Ovary (tissue), 10 donors: ENCODE results near the gene STX5. TPM values are rescaled to one million over a fixed set of nuclear protein-coding genes. Genes with fewer than 3 reads are reported as not detected.

Experiments used
- DNase-seq, 5 donors: peaks; one replicate each; pipeline ENCODE4 v3.0.0-alpha.2; 2019 to 2020
- H3K27ac ChIP-seq, 2 donors: fragments of 200-600 bp; one replicate each; pipeline versions ENCODE4 v1.5.1 to v1.8.0; 2019 to 2022
- H3K27me3 ChIP-seq: fragments of 200-600 bp; one replicate; pipeline ENCODE4 v1.8.0; 2022
- H3K36me3 ChIP-seq: fragments of 200-600 bp; sonication (generic); one replicate; pipeline ENCODE4 v1.5.1; 2019
- H3K4me1 ChIP-seq: one replicate; pipeline ENCODE4 v1.8.1; 2013; ENCODE audit warnings: mild to moderate bottlenecking, moderate library complexity; ENCODE audit not compliant: insufficient read depth
- H3K4me3 ChIP-seq: fragments of 200-600 bp; sonication (generic); one replicate; pipeline ENCODE4 v1.5.1; 2017
- H3K9me3 ChIP-seq, 2 donors: fragments of 200-600 bp in 1 of 2; sonication (generic) in 1 of 2; one replicate each; pipeline versions ENCODE4 v1.5.1 to v1.8.1; 2013 to 2019; ENCODE audit warnings: mild to moderate bottlenecking in 1 of 2, moderate library complexity in 1 of 2
- EP300 ChIP-seq: sonication (generic); formaldehyde crosslinking; IDR thresholded peaks from one replicate; pipeline ENCODE4 v1.6.1; 2017; ENCODE audit warnings: antibody characterized with exemption
- POLR2A ChIP-seq: fragments of 450-650 bp; IDR thresholded peaks from one replicate; pipeline ENCODE4 v1.6.1; 2017; ENCODE audit warnings: antibody characterized with exemption, mild to moderate bottlenecking, moderate library complexity
- WGBS, 3 donors: extraction: QIAGEN DNeasy Blood & Tissue Kit in 1 of 3; methylation state at CpG; one replicate each; pipeline versions ENCODE4 v1.1.5 to v1.1.7; 2013 to 2017; 5-methylcytosine and 5-hydroxymethylcytosine counted together
- intact Hi-C, 4 donors: fragments of 100-400 bp; cut with DNase I; formaldehyde crosslinking; loops; one replicate each; pipeline versions ENCODE4 v1.11.0 to v1.15.1; 2022 to 2023
- long read RNA-seq, 3 donors: library from polyadenylated mRNA in 2 of 3; unstranded in 2 of 3; transcript quantifications; one replicate each; pipeline ENCODE4 v2.0.0 and lab custom pipeline, GENCODE V29; 2021 to 2026
- polyA plus RNA-seq, 2 donors: library from polyadenylated mRNA; stranded (reverse); fragments of 200-250 nt in 1 of 2; fragments of 350-450 nt in 1 of 2; fragmentation: Illumina TruSeq in 1 of 2; extraction: RNeasy Lipid Tissue Mini Kit (QIAGEN cat#74804) in 1 of 2; gene quantifications; one replicate each; pipeline ENCODE4 v1.2.3, GENCODE V29; 2013 to 2014
- total RNA-seq, 7 donors: library from RNA; depleted of rRNA in 2 of 7; stranded (reverse); fragments of >200 nt in 2 of 7; fragmentation: NEBNext Ultra II Directional in 3 of 7; extraction: Animal tissue kit (Norgen Biotek cat#: 25700) in 3 of 7; gene quantifications; one replicate each; pipeline versions ENCODE4 v1.1.0 to v1.2.4, GENCODE V29; 2016 to 2023
- TF ChIP-seq, protein P1 (sequence below), 3 donors: fragments of 450-650 bp in 2 of 3; fragments of 200-600 bp in 1 of 3; IDR thresholded peaks; one replicate each; pipeline versions ENCODE4 v1.5.1 to v1.8.0; 2016 to 2022; ENCODE audit warnings: antibody characterized with exemption in 3 of 3, mild to moderate bottlenecking in 1 of 3
- donor health status: DM: no; HTN: no; CAD: no; lungs with moderate emphysema.
- donor health status: DM: no; HTN: no; CAD: no.
- donor health status: Bipolar disorder and iron deficiency.
- donor health status: DM: yes; HTN: yes; CAD: no.
- donor health status: DM: no; HTN: no; CAD: no.
- donor health status: DM: yes; HTN: yes; CAD: no.

Gene STX5, protein sequence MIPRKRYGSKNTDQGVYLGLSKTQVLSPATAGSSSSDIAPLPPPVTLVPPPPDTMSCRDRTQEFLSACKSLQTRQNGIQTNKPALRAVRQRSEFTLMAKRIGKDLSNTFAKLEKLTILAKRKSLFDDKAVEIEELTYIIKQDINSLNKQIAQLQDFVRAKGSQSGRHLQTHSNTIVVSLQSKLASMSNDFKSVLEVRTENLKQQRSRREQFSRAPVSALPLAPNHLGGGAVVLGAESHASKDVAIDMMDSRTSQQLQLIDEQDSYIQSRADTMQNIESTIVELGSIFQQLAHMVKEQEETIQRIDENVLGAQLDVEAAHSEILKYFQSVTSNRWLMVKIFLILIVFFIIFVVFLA
- total RNA-seq (10 to 100 TPM; 33.2 to 60.7 (median 49.1) TPM), polyA plus RNA-seq (10 to 100 TPM; 39.6 to 50.1 TPM)
- long read RNA-seq, donor 1, transcript STX5-201 (11 exons, 1,794 nt), result major isoform, 28 of 58 reads
- long read RNA-seq, donor 1, transcript STX5-203 (11 exons, 1,568 nt), result minor isoform, 5 of 58 reads
- long read RNA-seq, donor 1, partial matches to known transcripts, result 17 of 58 reads
- long read RNA-seq, donor 1, other reads (novel, unspliced or antisense), result 8 of 58 reads
- long read RNA-seq, donor 2, transcript STX5-201 (11 exons, 1,794 nt), result major isoform, 11 of 111 reads
- long read RNA-seq, donor 2, partial matches to known transcripts, result 98 of 111 reads
- long read RNA-seq, donor 2, other reads (novel, unspliced or antisense), result 0 of 111 reads
- long read RNA-seq, donor 3, transcript STX5-201 (11 exons, 1,794 nt), result major isoform, 38 of 72 reads
- long read RNA-seq, donor 3, transcript STX5-203 (11 exons, 1,568 nt), result minor isoform, 6 of 72 reads
- long read RNA-seq, donor 3, partial matches to known transcripts, result 20 of 72 reads
- long read RNA-seq, donor 3, other reads (novel, unspliced or antisense), result 7 of 72 reads

DNA sequence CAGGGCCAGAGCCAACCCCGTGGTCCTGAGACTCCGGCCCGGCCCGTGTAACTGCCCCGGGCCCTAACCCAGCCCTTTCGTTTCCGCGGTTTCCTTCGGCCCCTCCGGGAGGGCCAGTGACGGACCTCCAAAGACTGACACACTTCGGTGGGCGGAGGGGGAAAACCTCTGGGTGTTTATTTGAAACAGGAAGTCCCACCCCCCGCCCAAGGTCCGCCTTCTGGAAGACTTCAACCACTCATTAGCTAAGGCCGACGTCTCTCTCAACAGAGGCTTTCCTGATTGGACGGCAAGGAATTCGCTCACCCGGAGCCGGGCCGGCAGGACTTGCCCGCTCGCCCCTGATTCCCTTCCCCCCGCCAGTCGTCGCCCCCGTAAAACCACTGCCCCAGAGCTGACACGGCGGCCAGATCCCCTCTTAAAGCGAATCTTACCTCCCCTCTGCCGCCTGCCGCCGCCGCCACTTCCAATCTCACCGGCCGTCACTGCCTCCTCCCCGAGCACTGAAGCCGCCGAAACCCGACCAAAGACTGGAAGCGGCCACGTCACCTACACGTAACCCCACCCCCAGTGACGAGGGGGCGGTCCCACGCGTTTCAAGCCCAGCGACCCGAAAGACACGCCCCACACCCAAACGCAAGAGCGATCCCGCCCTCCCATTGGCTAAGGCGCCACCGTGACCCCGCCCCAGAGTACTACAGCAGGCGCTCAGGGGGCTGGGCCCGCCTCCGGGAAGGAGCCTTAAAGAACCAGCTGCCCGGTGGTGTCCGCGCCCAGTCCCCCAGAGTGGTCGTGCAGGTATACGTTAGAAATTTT, at the start of gene STX5:
Gene STX5 (minus strand): TSS at position 532 of the 816 bp plus-strand sequence. CDS start 808 bp downstream, outside the sequence.
- peak; percentile 99 to 100 (median 100) for DNase-seq
- Histone ChIP-seq H3K4me3 (peak within 1 kb of the TSS; percentile 96), H3K27ac (peak within 1 kb of the TSS; percentile 90 to 96), H3K9me3 (no peaks in the 10 kb centered on the region), H3K36me3 (no peaks in the 10 kb centered on the region), H3K4me1 (peaks cover 9% of the 10 kb centered on the region), H3K27me3 (no peaks in the 10 kb centered on the region)
- no peak for TF ChIP-seq EP300
- TF ChIP-seq, protein P1, sequence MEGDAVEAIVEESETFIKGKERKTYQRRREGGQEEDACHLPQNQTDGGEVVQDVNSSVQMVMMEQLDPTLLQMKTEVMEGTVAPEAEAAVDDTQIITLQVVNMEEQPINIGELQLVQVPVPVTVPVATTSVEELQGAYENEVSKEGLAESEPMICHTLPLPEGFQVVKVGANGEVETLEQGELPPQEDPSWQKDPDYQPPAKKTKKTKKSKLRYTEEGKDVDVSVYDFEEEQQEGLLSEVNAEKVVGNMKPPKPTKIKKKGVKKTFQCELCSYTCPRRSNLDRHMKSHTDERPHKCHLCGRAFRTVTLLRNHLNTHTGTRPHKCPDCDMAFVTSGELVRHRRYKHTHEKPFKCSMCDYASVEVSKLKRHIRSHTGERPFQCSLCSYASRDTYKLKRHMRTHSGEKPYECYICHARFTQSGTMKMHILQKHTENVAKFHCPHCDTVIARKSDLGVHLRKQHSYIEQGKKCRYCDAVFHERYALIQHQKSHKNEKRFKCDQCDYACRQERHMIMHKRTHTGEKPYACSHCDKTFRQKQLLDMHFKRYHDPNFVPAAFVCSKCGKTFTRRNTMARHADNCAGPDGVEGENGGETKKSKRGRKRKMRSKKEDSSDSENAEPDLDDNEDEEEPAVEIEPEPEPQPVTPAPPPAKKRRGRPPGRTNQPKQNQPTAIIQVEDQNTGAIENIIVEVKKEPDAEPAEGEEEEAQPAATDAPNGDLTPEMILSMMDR (IDR thresholded peaks at IDR 0.05), result peak in 1 of 3 donors; percentile 25
- peak; percentile 96 for TF ChIP-seq POLR2A
- intact Hi-C loops, result loop anchor here in 2 of 4 donors (2.0 to 5.0 kb wide), 3 partner anchors 27 to 45 kb away; partner anchors contain the start of genes TMEM179B (in 2 of the 2) and NXF1 (in 1 of the 2)
- WGBS, 3 donors, result 0 to 2% (median 0%) methylated on average over 55 to 65 of the region's 65 CpGs

- H3K27me3 ChIP-seq, result no peaks in the 10 kb centered on the region
- peaks cover 14% of the 10 kb centered on the region for H3K4me1 ChIP-seq
- peak within 1 kb of the TSS; percentile 96 to 99 for H3K27ac ChIP-seq
- no peaks in the 10 kb centered on the region for H3K36me3 ChIP-seq
- 0 to 1% (median 0%) methylated on average over 64 to 69 of the region's 69 CpGs for WGBS, 3 donors
- peak; percentile 89 to 91 (median 90) for DNase-seq
- TF ChIP-seq, protein P1 (IDR thresholded peaks at IDR 0.05), result peak; percentile 50 to 75 (median 74)
- TF ChIP-seq EP300 (no peak), POLR2A (peak; percentile 99)
- intact Hi-C loops, result loop anchor here in 1 of 4 donors (10.0 kb wide), 1 partner anchor 884 kb away; the partner anchor contains the start of gene ZFTA
- peak within 1 kb of the TSS; percentile 74 for H3K4me3 ChIP-seq
- no peaks in the 10 kb centered on the region for H3K9me3 ChIP-seq
Observed at GRCh38 chr11:62880803-62881578, 49.1 kb upstream of the STX5 start, which contains the start of gene SLC3A2. TSS of gene SLC3A2 (plus strand) at chr11:62880896. CDS start at chr11:62881024, 128 bp downstream.

DNA sequence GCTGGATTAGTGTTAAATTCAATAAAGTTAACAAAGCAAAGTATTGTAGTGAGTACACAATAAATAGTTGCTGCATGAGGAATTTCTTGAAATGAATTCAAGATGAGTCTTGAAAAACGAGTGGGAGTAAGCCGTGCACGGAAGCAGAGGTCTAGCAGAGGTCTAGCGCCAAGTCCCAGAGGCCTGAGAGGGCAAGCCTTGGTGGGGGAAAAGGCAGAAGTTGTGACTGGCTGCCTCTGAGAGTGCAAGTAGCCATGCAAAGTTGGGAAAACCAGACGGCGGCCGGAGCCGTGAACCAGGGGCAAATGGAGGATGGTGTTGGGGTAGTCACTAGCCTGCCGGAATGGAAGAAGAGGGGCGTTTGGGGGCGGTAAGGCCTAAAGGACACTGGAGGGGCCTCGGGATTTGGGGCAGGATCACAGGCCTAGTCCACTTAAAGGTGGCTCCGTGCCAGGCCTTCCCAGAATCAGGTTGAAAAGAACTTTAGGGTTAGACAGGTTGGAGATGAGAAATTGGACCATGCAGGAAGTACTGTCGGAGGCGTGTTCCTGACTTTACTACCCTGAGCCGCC, 48.5 kb upstream of the STX5 start:
- H3K4me1 ChIP-seq, result peaks cover 14% of the 10 kb centered on the region
- H3K36me3 ChIP-seq, result no peaks in the 10 kb centered on the region
- H3K4me3 ChIP-seq, result peak overlapping the region; percentile 74
- WGBS, 3 donors, result 0 to 1% (median 0%) methylated on average over 16 of the region's 16 CpGs
- H3K27me3 ChIP-seq, result no peaks in the 10 kb centered on the region
- H3K27ac ChIP-seq, result peak overlapping the region; percentile 96 to 99
- no peaks in the 10 kb centered on the region for H3K9me3 ChIP-seq
- DNase-seq, result peak in 3 of 5 donors; percentile 76 to 83 (median 80)
- TF ChIP-seq POLR2A (no peak), EP300 (no peak)
- TF ChIP-seq, protein P1 (IDR thresholded peaks at IDR 0.05), result no peak
- intact Hi-C loops, result loop anchor here in 1 of 4 donors (10.0 kb wide), 1 partner anchor 884 kb away; the partner anchor contains the start of gene ZFTA
